Stimulated activated CD8-positive, alpha-beta memory T cell treated with anti-CD3 and anti-CD28 coated beads, Interleukin-15, amount 100 ng/mL, for 4 hours (primary cell): ENCODE data around the gene TMEM234.
"Not testable (repeated sequence)": the region's sequence is repeated elsewhere in the genome, so short reads cannot be mapped to it uniquely, and the experiment has no call there.

Experiments used
- DNase-seq, 2 donors: peaks; one replicate each; pipeline ENCODE4 v3.0.0-alpha.2; 2020; ENCODE audit warnings: low read depth in 2 of 2

TMEM234 gene

DNA sequence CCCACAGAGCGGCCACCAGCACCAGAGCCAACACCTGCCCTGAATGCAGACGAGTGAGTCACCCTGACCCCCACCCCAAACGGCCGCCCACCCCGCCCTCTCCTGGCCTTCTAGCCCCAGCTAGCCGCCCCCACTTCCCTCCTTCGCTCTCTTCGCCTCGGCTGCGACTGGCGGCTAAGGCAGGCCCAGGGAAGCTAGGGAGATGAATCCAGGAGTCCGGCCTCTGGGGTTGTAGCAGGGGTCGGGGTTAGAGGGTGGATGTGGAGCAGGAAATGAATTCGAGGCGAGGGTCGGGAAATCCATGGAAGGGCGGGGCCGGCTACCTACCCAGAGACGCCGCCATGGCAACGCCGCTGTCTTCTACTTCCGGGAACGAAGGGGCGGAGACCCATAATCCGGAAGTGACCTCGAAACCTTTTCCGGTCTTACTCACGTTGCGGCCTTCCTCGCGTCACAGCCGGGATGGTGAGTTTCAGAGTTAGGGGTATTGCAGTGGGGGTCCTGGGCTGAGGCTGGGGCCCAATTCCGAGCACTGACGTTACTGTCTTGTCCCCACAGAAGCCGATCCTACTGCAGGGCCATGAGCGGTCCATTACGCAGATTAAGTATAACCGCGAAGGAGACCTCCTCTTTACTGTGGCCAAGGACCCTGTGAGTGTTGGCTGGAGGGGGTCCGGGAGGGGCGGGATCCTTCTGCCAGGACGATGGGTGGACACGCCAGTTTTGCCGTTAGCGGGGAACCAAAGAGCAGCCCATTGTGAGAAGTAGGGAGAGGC, at the start of gene TMEM234, which contains the start of gene EIF3I:
Gene TMEM234, minus strand, starts transcription at position 374 of the 776 bp plus-strand sequence. Its CDS starts 31 bp downstream, at position 343.
Gene EIF3I, plus strand, starts transcription at position 428 of the 776 bp plus-strand sequence. Its CDS starts 35 bp downstream, at position 463.
- DNase-seq, result peak; percentile 83 to 89

DNA sequence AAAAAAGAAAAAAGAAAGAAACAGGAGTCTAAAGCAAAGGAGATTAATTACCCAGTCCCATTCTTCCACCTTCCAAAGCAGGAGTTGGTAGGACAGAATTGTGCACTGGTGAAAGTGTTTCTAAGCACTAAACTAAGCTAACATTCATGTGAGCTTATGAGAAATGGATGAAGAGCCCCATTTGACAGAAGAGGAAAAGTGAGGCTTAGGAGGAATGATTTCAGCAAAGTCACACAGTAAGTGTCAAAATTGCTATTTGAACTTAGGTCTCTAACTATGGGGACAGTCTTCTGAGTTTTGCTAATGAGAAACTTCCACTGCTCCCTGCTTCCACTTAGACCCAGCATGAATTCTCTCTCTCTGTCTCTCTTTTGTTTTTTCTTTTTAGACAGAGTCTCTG, 47.6 kb upstream of the TMEM234 start:
- no peak for DNase-seq

- no peak for DNase-seq
These were observed 44.9 kb upstream of the TMEM234 start for GRCh38 chr1:32266921-32267591.

DNA sequence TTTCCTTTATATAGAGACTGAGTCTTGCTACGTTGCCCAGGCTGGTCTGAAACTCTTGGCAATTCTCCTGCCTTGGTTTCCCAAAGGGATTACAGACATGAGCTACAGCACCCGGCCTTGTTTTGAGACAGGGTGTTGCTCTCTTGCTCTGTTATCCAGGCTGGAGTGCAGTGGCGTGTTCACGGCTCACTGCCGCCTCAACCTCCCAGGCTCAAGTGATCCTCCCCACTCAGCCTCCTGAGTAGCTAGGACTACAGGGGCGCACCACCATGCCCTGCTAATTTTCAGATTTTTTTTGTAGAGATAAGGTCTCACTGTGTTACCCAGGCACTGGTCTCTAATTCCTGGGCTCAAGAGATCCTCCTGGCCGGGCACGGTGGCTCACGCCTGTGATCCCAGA, 43.7 kb upstream of the TMEM234 start:
- DNase-seq, result no peak

- DNase-seq, result no peak
These were observed 41.6 kb upstream of the TMEM234 start for GRCh38 chr1:32263744-32264143.

GRCh38 chr1:32263236-32263593, 41.1 kb upstream of the TMEM234 start:
- not testable (repeated sequence) for DNase-seq

- no peak for DNase-seq
These were observed 35.0 kb upstream of the TMEM234 start for GRCh38 chr1:32257227-32257508.

- no peak for DNase-seq
These were observed 34.5 kb upstream of the TMEM234 start for GRCh38 chr1:32256473-32257226.

DNA sequence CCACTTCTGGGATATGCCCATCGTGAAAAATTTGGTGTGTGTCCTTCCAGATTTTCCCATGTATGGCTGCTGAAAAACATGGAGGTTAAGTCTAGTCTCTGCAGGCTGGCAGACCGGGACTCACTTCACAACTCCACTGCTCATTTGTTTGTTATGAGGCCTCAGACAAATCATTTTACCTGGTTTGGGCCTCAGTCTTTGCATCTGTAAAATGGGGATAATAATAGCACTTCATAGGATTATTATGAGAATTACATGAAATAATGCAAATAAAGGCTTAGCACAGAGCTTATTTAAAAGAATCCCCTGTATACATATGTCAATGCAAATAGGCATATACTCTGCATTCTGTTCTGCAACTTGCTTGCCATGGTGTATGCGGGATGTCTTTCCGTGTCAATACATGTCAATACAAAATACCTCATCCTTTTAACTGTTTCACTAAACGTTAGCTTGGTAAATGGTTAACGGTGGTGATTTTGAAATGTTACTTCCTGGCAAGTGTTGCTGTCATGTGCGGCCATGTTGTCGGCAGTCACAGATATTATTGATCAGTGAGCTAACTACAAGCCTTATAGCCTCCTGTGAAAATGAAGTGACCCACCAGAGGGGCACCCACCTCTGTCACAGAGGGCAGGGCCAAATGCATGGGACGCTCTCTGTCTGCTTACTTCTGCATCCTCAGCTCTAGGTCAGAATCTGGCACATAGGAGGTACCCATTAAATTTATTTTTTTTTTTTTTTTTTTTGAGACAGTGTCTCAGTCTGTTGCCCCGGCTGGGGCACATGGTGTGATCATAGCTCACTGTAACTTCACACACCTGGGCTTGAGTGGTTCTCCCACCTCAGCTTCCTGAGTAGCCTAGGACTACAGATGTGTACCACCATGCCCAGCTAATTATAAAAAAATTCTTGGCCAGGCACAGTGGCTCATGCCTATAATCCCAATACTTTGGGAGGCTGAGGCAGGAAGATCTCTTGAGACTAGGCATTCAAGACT, 33.2 kb upstream of the TMEM234 start:
- DNase-seq, result no peak

DNA sequence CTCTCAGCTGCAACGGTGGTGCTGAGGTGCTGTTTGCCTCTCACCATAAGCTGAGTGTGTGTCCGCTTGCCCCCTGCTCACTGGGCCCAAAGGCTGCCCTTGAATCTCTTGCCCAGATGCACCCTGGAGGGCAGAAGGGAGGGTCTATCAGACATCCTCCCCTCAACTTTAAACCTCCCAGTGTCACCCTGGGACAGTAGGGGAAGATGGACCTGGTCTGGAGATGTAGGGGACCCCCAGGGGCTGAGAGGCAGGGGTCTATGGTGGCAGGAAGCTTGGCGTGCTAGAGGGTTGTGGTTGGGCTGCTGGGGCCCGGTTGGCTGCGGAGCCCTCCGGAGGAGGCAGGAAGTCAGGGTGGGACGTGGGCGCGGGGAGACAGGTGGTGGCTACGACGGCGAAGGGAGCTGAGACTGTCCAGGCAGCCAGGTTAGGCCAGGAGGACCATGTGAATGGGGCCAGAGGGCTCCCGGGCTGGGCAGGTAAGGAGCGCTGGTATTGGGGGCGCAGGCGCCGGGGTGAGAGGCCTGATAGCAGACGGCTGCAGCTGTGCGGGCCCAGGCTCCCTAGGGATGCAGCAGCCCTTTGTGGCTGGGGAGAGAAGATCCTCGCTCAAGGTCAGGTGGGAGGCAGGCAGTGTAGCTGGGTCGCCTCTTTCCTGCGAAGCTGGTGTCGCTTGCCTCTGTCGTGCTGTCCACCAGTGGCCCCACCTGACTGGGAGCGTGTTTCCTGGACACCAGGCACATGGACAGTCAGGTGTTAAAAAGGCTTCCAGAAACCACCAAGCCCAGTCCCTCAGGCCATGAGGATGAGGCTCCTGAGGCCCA, 29.0 kb upstream of the TMEM234 start, which contains the start of gene LCK:
Gene LCK, plus strand, starts transcription at position 373 of the 824 bp plus-strand sequence. CDS start 23,065 bp downstream, outside the sequence.
- peak in 1 of 2 donors; percentile 44 for DNase-seq

GRCh38 chr1:32249831-32250525, 27.8 kb upstream of the TMEM234 start:
- peak; percentile 64 to 71 for DNase-seq

- peak in 1 of 2 donors; percentile 54 for DNase-seq
These were observed 26.1 kb upstream of the TMEM234 start for GRCh38 chr1:32247983-32248889.

GRCh38 chr1:32247452-32247851, 25.3 kb upstream of the TMEM234 start:
- no peak for DNase-seq

GRCh38 chr1:32246888-32247273, 24.7 kb upstream of the TMEM234 start, which contains the start of gene FAM167B:
FAM167B (plus strand) TSS chr1:32247222; CDS start chr1:32247422, 200 bp downstream.
- no peak for DNase-seq

DNA sequence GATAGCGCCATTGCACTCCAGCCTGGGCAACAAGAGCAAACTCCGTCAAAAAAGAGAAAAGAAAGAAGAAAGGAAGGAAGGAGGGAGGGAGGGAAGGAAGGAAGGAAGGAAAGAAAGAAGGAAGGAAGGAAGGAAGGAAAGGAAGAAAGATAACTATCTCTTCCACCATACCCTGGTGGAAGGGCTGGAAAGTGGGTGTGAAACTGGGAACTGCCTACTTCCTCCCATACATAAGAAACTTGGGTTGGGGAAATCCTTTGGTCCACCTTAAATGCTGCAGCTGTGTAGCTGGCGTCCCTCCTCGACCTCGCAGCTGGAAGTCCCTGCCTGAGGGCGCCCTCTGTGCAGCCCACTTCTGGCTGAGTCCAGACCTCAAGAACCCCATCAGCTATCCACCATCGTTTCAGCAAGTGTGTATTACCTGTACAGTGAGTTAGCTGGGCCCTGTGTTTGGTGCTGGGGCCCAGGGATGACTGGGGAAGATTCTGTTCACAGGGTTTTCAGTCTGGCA, 20.2 kb upstream of the TMEM234 start:
- DNase-seq, result no peak

DNA sequence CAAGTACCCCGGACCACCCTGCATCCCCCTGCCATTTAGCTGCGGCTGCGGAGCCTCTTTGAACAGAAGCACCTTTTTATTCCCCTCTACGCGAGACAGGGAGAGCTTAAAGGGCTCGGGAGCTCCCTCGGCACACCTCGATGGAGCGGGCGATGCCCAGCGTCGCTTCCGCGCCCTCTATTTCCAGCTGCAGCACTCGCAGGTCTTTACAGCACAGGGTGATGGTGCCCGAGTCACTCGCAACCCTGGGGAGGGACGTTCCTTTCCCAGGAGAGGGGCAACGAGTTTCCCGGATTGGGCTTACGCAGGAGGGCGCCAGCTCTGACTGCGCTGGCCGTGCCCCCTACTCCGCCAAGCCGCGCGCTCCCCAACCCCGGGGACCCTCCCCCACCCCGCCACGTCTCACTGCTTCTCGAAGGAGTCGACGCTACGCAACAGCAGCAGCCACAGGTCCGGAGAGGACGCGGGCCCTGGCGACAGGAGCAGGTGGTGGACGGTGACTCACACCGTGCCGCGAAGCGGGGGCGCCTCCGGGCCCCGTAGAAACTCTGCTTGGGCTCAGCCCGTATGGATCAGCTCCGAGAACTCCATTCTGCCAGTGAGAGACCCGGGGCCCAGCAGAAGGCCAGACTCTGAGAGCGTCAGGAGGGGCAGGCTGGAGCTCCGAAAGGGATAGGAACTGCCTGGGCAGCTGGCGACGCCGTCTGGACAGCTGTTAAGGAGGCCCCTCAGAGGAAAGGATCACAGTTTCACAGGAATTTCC, 19.0 kb upstream of the TMEM234 start:
- no peak for DNase-seq

- peak in 1 of 2 donors; percentile 30 for DNase-seq
These were observed 18.2 kb upstream of the TMEM234 start for GRCh38 chr1:32240140-32240951.
